SH-SY5Y (cell line): ENCODE results near the gene NR6A1.

Source experiments
- GATA2 ChIP-seq: IDR thresholded peaks from 2 replicates; pipeline ENCODE4 v1.6.1; 2011; ENCODE audit warnings: mild to moderate bottlenecking, low read depth, low read length
- GATA3 ChIP-seq: IDR thresholded peaks from 2 replicates; pipeline ENCODE4 v1.6.1; 2011; ENCODE audit warnings: low read depth, mild to moderate bottlenecking, low read length, moderate library complexity

The NR6A1 gene

DNA sequence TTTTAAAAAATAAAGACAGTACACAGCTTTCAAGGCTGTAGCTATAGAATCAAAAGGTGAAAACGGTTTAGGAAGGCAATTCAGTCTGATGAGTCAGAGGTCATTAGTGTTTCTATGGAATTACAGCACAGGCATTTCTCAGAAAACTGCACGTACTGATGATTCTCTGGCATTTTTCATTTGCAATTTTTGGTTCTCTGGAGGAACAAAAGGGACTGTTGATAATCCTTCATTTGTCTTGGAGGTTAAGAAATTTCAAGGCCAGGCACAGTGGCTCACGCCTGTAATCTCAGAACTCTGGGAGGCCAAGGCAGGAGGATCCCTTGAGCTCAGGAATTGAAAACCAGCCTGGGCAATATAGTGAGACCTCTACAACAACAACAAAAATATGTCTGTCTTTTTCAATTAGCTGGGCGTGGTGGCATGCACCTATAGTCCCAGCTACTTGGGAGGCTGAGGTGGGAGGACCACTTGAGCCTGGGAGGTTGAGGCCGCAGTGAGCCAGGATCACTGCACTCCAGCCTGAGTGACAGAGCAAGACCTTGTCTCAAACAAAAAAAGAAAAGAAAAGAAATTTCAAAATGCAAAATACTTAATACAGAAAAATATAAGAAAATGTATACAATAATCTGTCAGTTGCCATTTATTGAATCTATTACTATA lies 27.3 kb downstream of the NR6A1 start:
- TF ChIP-seq GATA3 (no peak), GATA2 (no peak)

- no peak for TF ChIP-seq GATA2
- TF ChIP-seq GATA3 = no peak
Measured at GRCh38 chr9:124742940-124743339, 28.2 kb downstream of the NR6A1 start.

DNA sequence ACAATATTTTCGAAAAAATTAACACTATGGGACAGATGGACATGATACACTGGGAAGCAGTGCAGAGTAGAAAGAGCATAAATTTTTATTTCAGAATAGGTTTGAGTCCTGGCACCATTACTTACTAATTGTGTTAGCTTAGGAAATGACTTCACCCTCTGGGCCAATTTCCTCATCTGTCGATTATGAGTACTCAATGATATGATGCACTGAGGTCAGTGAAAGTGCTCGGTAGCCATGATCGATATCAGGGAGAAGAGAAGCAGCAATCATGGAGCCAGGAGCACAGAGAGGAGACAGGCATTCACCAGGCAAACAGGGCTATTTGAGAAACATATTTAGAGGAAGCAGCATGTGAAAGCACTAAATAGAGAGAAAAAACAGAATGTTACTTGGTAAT lies 29.4 kb downstream of the NR6A1 start:
- no peak for TF ChIP-seq GATA3
- peak; percentile 70 for TF ChIP-seq GATA2

DNA sequence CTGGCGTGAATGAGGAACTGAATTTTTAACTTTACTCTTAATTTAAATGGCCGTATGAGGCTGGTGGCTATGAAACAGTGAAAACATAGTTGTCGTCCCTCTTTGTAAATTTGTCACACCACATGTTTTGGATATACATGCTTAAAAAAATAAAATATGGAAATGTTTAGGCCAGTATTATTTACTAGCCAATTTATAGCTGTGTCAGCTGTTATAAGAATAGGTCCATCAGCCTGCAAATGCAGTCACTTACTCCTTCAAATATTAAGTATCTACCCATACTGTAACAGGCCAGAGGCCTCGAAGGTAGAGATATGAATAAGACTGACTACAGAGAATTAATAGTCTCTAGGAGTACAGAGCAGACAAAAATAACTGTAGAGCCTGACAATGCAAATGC lies 30.0 kb downstream of the NR6A1 start:
- no peak for TF ChIP-seq GATA3
- TF ChIP-seq GATA2 = no peak

DNA sequence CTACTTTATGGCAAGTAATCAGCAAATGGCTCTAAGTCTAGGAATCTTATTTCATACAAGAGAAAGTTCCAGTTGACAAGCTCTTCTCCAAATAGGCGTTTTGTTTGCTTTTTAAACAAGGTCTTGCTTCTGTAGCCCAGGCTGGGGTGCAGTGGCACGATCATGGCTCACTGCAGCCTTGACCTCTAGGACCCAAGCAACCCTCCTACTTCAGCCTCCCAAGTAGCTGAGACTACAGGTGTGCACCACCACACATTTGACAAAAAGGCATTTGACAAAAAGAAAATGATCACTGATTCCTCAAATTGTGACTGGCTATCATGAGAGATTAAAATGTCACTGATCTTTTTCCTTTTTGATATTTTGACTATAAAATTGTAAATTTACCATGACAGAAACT lies 31.8 kb downstream of the NR6A1 start:
- TF ChIP-seq GATA2 = no peak
- TF ChIP-seq GATA3 = no peak

DNA sequence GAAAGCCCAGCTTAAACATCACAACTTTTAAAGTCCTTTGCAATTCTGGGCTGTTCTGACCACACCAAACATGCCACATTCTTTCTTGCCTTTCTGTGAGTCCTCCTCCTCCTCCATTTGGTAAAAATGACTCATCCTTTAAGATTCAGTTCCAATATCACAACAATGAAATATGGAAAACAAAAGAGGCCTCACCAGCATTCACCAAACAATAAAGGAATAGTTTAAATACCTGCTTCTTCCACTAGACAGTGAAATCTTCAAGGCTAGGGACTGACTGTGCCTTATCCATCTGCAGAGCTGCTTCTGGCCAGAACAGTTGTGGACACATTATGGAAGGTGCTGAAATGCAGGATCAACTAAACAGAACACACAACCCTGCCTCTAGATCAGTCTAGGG lies 36.0 kb downstream of the NR6A1 start:
- TF ChIP-seq GATA3 (no peak), GATA2 (no peak)

- TF ChIP-seq GATA3 (no peak), GATA2 (no peak)
Measured at GRCh38 chr9:124733964-124734740, 37.0 kb downstream of the NR6A1 start.

DNA sequence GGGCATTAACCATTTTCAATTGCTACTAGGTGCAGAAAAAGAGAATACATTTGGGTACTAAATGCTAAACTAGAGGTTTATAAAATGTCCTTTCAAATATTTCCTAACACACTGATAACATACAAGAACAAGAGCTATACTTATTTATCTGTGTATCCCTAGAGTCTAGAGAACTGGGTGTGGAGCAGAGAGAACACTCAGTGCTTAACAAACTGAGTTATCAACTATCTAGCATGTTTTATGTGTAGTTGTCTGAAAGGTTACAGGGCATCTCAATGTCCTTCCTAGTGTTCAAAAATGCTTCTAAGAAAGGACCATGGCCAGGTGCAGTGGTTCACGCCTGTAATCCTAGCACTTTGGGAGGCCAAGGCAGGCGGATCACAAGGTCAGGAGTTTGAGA lies 40.3 kb downstream of the NR6A1 start:
- TF ChIP-seq GATA3 (no peak), GATA2 (no peak)

GRCh38 chr9:124726886-124727285 lies 44.2 kb downstream of the NR6A1 start:
- TF ChIP-seq GATA2 (no peak), GATA3 (no peak)

GRCh38 chr9:124725068-124725452 lies 46.1 kb downstream of the NR6A1 start:
- TF ChIP-seq GATA3 (no peak), GATA2 (no peak)

- TF ChIP-seq GATA2 = no peak
- no peak for TF ChIP-seq GATA3
Measured at GRCh38 chr9:124724415-124725067, 46.6 kb downstream of the NR6A1 start.

- TF ChIP-seq GATA3 (no peak), GATA2 (no peak)
Measured at GRCh38 chr9:124723352-124723751, 47.8 kb downstream of the NR6A1 start.

GRCh38 chr9:124721109-124721906 lies 49.8 kb downstream of the NR6A1 start:
- no peak for TF ChIP-seq GATA3
- TF ChIP-seq GATA2 = no peak
